Stimulated activated CD4-positive, alpha-beta T cell treated with anti-CD3 and anti-CD28 coated beads, TNF-alpha, amount 100 ng/mL, for 4 hours (primary cell): ENCODE data around the gene MYH13.

Experiments used
- DNase-seq, 3 experiments: peaks; one replicate each; pipeline ENCODE4 v3.0.0-alpha.2; 2020; ENCODE audit warnings: low read depth in 3 of 3

The MYH13 gene

DNA sequence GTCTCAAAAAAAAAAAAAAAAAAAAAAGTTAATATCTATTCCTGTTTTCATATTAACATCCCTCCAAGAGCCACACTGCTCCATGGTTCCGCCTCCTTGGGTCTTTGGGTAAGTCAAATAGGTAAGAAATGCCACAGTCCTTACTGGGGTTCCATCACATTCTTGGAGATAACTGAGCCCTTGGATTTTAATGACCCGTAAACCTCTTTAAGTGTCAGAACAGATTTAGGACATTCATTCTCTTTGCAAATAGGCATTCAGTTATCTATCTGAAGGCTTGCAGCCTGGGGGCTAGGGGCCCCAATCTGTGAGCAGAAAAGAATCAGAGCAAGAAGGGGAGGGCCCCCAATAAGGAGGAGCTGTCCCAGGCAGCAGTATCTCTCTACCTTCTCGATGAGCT, 28.0 kb downstream of the MYH13 start:
- DNase-seq = no peak

DNA sequence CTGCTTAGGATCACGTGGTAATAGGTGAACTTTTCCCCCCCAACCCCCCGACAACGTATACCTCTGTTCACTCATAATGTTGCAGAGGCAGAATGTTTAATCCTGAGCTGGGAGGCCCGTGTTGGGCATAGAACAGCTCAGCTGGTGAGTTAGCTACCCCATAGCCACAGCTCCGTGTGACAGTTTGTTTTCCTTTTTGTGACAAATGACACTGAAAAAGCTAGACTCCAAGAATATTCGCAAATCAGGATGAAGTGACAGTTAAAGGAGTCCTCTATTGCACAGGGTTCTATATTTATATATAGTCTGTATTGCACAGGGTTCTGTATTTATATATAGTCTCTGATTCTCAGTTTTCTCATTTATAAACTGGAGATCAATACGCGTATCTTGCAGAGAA, 33.8 kb downstream of the MYH13 start:
- no peak for DNase-seq

- no peak for DNase-seq
Observed at GRCh38 chr17:10337976-10338375, 34.8 kb downstream of the MYH13 start.

DNA sequence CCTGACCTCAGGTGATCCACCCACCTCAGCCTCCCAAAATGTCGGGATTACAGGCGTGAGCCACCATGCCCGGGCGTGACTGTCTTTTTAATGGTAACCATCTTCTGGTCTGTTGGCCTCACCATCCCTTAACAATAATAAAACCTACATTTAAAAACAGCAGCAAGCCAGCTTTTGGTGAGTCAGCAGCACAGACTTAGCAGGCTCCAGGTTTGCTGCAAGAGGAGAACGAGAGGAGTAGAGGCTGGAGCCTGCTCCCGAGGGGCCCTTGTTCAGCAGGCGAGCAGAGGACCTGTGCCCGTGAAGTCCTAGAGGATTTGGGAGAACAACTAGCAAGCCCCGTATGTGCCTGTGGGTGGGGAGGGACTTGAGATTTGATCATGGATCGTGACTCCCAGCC, 35.7 kb downstream of the MYH13 start:
- no peak for DNase-seq

- DNase-seq = no peak
Observed at GRCh38 chr17:10336393-10336792, 36.4 kb downstream of the MYH13 start.

GRCh38 chr17:10332515-10332914, 40.3 kb downstream of the MYH13 start:
- DNase-seq = no peak

- DNase-seq = no peak
Observed at GRCh38 chr17:10328971-10329923, 43.6 kb downstream of the MYH13 start.

- DNase-seq = no peak
Observed at GRCh38 chr17:10328206-10328605, 44.6 kb downstream of the MYH13 start.

GRCh38 chr17:10327640-10328039, 45.2 kb downstream of the MYH13 start:
- peak; percentile 7 to 41 (median 9) for DNase-seq

GRCh38 chr17:10325031-10325695, 47.6 kb downstream of the MYH13 start:
- DNase-seq = no peak

- DNase-seq = no peak
Observed at GRCh38 chr17:10323812-10324610, 48.8 kb downstream of the MYH13 start.

- DNase-seq = no peak
Observed at GRCh38 chr17:10318535-10318934, 54.3 kb downstream of the MYH13 start.

GRCh38 chr17:10317543-10317834, 55.3 kb downstream of the MYH13 start:
- DNase-seq = no peak

DNA sequence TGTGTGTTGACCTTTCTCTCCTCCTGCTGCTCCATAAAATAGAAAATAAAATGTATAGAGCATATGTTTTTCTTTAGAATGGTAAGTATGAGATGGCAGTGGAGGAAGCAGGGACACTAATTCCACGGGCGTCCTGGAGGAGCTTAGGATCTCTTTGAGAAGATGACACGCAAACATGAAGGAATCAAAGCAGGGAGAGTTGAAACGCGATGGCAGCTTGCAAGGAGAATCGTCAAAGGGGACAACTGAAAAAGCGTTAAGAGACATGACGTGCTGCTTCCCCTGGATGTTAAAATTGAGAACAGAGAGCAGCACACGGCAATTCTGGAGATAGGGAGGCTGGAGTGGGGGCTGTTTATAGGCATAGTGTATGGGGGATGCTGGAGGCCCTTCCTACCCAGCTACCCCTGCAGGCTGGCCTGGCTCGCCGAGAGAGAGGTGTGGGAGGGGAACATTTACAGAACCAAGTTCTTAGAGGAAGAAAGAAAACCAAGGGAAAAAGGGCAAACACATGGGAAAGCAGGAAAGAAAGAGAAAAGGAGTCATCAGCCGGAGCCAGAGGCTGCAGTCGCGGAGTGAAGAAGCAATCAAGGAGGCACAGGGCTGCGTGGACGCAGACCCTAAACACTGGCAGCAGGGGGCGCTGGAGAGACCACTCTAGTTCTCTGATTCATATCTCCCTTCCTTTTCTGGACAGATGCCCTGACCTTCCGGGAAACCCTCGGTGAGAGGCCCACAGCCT, 55.8 kb downstream of the MYH13 start:
- no peak for DNase-seq

DNA sequence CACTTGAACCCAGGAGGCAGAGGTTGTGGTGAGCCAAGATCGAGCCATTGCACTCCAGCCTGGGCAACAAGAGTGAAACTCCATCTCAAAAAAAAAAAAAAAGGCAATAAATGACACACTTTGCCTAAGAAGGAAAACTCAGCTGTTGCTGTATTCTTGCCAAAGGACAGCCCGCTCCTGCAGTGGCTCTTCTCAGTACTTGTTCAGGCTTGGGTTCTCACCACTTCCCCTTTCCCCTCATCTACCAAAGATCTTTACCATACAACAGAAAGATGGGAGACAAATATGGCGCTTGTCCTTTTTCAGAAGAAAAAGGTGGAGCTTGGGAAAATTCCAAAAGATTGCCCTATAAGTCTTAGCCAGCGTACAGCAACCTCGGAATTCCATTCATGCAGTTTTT, 58.5 kb downstream of the MYH13 start:
- no peak for DNase-seq

GRCh38 chr17:10313037-10313672, 59.7 kb downstream of the MYH13 start:
- no peak for DNase-seq

DNA sequence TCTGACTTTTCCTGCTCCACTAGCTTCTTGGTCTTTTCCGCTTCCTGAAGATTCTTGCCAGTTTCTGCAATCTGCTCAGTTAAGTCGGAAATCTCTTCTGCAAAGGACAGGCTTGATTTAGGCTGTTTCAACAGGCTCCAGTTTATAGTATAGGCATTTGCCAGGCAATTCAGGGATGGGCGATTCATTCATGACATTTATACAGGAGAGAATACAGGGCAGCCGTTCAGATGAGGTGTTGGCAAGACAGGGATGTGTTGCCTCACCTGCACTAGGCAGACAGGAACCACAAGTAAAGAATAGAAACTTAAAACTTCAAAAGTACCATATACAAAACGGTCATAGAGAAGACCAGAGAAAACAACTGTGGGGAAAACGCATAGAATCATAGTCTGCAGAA, 61.7 kb downstream of the MYH13 start:
- no peak for DNase-seq

GRCh38 chr17:10309003-10309974, 63.5 kb downstream of the MYH13 start:
- no peak for DNase-seq

GRCh38 chr17:10306585-10306984, 66.2 kb downstream of the MYH13 start:
- no peak for DNase-seq

GRCh38 chr17:10305398-10305797, 67.4 kb downstream of the MYH13 start:
- DNase-seq = no peak
